LNCaP clone FGC (cell line): ENCODE measurements around the gene NDUFV2.

Experiments
- DNase-seq: peaks from one replicate; pipeline ENCODE4 v3.0.0-alpha.2; 2011; ENCODE audit warnings: low read depth
- H3K4me3 ChIP-seq: 2 replicates; pipeline ENCODE4 v1.5.1; 2011; ENCODE audit warnings: mild to moderate bottlenecking, low read depth, low read length, control low read depth
- TF ChIP-seq, protein P1 (sequence below): IDR thresholded peaks from 2 replicates; pipeline ENCODE4 v1.5.1; 2012; ENCODE audit warnings: mild to moderate bottlenecking; ENCODE audit not compliant: control insufficient read depth, insufficient read depth; ENCODE audit errors: extremely low read depth

Gene NDUFV2

DNA sequence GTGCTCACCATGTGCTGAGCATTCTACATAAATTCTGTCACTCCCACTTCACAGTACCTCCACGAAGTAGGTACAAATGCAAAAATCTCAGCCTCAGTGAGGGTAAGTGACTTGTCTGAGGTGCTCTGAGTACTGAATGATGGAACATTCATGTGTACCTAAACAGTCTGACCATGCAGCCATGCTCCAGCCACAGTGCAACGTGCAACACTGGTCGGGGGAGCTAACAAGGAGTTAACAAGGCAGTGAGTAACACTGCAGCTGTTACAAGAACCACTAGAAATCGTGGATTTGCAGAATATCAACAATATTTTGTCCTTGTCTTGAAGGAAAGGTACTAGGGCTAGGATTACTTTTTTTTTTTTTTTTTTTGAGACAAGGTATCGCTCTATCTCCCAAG lies 36.6 kb upstream of the NDUFV2 start:
- TF ChIP-seq, protein P1, sequence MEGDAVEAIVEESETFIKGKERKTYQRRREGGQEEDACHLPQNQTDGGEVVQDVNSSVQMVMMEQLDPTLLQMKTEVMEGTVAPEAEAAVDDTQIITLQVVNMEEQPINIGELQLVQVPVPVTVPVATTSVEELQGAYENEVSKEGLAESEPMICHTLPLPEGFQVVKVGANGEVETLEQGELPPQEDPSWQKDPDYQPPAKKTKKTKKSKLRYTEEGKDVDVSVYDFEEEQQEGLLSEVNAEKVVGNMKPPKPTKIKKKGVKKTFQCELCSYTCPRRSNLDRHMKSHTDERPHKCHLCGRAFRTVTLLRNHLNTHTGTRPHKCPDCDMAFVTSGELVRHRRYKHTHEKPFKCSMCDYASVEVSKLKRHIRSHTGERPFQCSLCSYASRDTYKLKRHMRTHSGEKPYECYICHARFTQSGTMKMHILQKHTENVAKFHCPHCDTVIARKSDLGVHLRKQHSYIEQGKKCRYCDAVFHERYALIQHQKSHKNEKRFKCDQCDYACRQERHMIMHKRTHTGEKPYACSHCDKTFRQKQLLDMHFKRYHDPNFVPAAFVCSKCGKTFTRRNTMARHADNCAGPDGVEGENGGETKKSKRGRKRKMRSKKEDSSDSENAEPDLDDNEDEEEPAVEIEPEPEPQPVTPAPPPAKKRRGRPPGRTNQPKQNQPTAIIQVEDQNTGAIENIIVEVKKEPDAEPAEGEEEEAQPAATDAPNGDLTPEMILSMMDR, result no peak
- H3K4me3 ChIP-seq, result no peak overlapping the region
- no peak for DNase-seq

DNA sequence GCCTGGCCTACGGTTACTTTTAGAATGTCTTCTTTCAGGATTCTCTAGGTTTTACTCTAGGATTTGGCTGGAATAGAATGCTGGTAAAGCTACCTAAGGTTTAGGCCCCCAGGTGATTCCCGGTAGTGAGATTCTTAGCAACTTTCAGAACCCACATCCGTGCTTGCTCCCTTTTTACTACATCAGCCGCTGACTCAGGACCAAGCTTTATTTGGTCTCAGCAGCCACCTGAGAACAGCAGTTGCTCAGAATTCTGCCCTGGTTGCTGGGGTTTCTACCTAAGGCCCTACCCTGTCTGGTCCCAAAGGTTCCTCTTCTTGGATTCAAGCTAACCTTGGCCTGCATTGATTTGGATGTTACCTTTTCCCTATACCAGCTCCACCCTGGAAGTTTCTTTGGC lies 36.1 kb upstream of the NDUFV2 start:
- no peak for DNase-seq
- H3K4me3 ChIP-seq, result no peak overlapping the region
- TF ChIP-seq, protein P1, result no peak

DNA sequence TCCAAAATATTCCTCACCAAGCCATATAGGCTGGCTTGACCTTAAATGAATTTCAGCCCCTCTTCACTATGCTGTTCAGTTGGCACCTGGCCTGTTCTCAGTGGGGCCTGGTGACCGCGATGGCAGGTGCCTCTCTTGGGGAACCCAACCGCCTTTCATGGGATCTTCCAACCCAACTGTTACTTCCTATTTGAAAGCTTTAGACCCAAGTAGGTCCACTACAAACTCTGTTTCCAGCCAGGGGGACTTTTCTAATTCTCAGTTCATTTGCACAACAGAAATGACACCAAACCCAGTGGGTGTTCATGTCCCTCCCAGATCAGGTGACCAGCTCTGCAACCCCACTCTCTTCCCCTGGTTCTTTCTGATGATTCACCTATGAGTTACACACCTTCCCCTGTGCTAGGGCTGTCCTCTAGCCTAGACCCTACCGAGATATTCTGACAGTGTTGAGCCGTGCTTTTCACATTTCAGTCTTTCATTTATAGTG lies 35.6 kb upstream of the NDUFV2 start:
- TF ChIP-seq, protein P1, result no peak
- no peak for DNase-seq
- H3K4me3 ChIP-seq, result no peak overlapping the region

DNA sequence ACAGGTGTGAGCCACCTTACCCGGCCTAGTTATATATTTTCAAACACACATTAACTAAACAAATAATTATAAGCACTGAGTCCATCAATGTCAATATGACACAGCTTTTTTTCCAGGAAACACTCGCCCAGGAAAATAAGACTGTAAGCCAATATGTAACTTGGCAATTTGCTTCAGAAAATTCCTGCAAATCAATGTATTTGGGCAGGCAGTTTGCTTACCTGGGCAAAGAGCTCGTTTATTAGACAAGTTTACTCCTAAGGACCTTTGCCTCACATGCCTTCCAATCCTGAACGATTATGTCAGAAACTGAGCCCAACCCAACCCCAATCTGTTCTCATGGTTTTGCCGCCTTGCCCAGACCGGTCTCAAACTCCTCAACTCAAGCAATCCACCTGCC lies 34.7 kb upstream of the NDUFV2 start:
- TF ChIP-seq, protein P1, result no peak
- H3K4me3 ChIP-seq, result no peak overlapping the region
- DNase-seq, result peak; percentile 66

DNA sequence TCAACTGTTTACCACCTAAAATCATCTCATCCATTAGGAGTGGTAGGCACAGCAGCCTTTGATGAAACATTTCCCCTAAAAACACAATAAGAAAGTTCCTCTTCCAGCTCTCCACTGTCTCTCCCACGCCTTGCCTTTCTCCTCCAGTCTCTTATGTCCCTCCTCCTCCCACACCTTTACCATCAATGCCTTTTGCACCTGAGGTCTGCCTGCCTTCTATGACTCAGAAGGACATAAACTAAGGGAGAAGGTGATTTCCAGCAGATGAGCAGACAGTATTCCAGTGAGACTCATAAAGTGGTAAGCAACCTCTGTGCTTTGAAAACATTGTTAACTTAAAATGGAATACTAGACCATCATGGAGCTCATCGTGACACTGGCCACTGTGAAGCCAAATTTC lies 34.2 kb upstream of the NDUFV2 start:
- DNase-seq, result no peak
- TF ChIP-seq, protein P1, result no peak
- H3K4me3 ChIP-seq, result no peak overlapping the region

DNA sequence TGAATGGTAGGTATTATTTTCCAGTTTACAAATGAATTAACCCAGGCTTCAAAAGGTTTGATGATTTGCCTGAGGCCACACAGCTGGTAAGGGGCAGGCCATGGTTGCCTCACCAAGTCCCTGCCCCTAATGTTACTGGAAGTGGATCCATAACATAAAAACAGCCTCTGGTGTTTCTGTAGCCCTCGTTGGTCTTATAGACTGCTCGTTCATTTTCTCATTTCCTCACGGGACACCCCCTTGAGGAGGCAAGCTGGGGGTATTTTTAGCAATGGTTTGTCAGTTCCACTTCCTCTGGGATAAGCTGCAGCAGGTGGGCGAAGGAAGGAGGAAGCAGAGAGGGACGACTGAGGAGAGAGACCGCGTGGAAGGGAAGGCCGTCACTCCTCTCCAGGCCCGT lies 32.9 kb upstream of the NDUFV2 start:
- TF ChIP-seq, protein P1, result no peak
- no peak for DNase-seq
- no peak overlapping the region for H3K4me3 ChIP-seq

DNA sequence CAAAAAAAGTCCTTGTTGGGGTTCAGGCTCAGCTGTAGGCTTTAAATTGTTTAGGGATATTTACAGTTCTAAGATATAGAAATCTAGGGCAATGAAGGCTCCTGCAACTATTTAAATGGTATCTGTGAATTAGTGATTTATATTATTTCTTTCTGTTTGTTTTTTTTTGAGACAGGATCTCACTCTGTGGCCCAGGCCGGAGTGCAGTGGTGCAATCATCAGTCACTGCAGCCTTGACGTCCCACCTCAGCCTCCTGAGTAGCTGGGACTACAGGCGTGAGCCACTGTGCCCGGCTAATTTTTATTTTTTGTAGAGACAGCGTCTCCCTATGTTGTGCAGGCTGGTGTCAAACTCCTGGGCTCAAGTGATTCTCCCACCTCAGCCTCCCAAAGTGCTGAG lies 32.3 kb upstream of the NDUFV2 start:
- TF ChIP-seq, protein P1, result no peak
- DNase-seq, result no peak
- H3K4me3 ChIP-seq, result no peak overlapping the region
